Right renal cortex interstitium (tissue), 3 donors: ENCODE measurements around the gene FBXW10B. TPM values are rescaled to one million over a fixed set of nuclear protein-coding genes. Genes with fewer than 3 reads are reported as not detected.

Source experiments
- polyA plus RNA-seq, 3 donors: library from polyadenylated mRNA; unstranded; fragments of 120-200 nt; gene quantifications; one replicate each; pipeline ENCODE4 v1.2.1, GENCODE V29; 2013; ENCODE audit not compliant: insufficient read length in 3 of 3

FBXW10B gene
- polyA plus RNA-seq, 3 donors = 0.42 to 0.89 (median 0.61) TPM

Other genes with a start within 250 kb of the FBXW10B start
- 1 to 10 TPM; 2.3 to 3.1 (median 2.3) TPM for gene CDRT4, start 152.1 kb downstream of the FBXW10B start, polyA plus RNA-seq
- gene TVP23C, start 56.2 kb downstream of the FBXW10B start, polyA plus RNA-seq = 10 to 100 TPM; 16.3 to 20.2 (median 16.8) TPM
- gene TRIM16, start 64.6 kb upstream of the FBXW10B start, polyA plus RNA-seq = 10 to 100 TPM; 22.7 to 27.4 (median 22.7) TPM
- gene ZNF286A, start 80.0 kb upstream of the FBXW10B start, polyA plus RNA-seq = 10 to 100 TPM; 42.7 to 46.9 (median 45.2) TPM
- under 1 TPM; 0.19 to 0.64 (median 0.33) TPM for gene TBC1D26, start 112.6 kb upstream of the FBXW10B start, polyA plus RNA-seq